GM15510 (cell line): ENCODE results near the gene ZNF408.

Experiments
- POLR2A ChIP-seq: IDR thresholded peaks from 3 replicates; pipeline ENCODE4 v1.6.1; 2011; ENCODE audit warnings: borderline replicate concordance; ENCODE audit not compliant: insufficient read length; ENCODE audit errors: extremely low read depth

ZNF408 gene

GRCh38 chr11:46727952-46728658 lies 27.3 kb downstream of the ZNF408 start:
- no peak for TF ChIP-seq POLR2A

GRCh38 chr11:46728659-46729040 lies 27.8 kb downstream of the ZNF408 start:
- TF ChIP-seq POLR2A, result no peak

GRCh38 chr11:46729110-46730027 lies 28.5 kb downstream of the ZNF408 start:
- TF ChIP-seq POLR2A, result no peak

GRCh38 chr11:46731545-46731944 lies 30.7 kb downstream of the ZNF408 start:
- no peak for TF ChIP-seq POLR2A

GRCh38 chr11:46733234-46733633 lies 32.4 kb downstream of the ZNF408 start:
- TF ChIP-seq POLR2A, result no peak

GRCh38 chr11:46736146-46736545 lies 35.3 kb downstream of the ZNF408 start:
- TF ChIP-seq POLR2A, result no peak

- no peak for TF ChIP-seq POLR2A
Measured at GRCh38 chr11:46736615-46737014, 35.8 kb downstream of the ZNF408 start.

- TF ChIP-seq POLR2A, result no peak
Measured at GRCh38 chr11:46737699-46738098, 36.9 kb downstream of the ZNF408 start.

GRCh38 chr11:46738887-46739286 lies 38.1 kb downstream of the ZNF408 start:
- no peak for TF ChIP-seq POLR2A

GRCh38 chr11:46741600-46742484 lies 41.0 kb downstream of the ZNF408 start:
- TF ChIP-seq POLR2A, result no peak

- no peak for TF ChIP-seq POLR2A
Measured at GRCh38 chr11:46743043-46743442, 42.2 kb downstream of the ZNF408 start.

- TF ChIP-seq POLR2A, result no peak
Measured at GRCh38 chr11:46743693-46744339, 43.0 kb downstream of the ZNF408 start.

- no peak for TF ChIP-seq POLR2A
Measured at GRCh38 chr11:46745328-46745727, 44.5 kb downstream of the ZNF408 start.

GRCh38 chr11:46745995-46746394 lies 45.2 kb downstream of the ZNF408 start:
- no peak for TF ChIP-seq POLR2A
